Fibroblast of skin of left biceps (primary cell): ENCODE measurements around the gene PIEZO1.
A peak's percentile ranks its signal among the peaks of the same experiment; 100 is the strongest.

Experiments used
- DNase-seq, 2 experiments: peaks; one replicate each; pipeline ENCODE4 v3.0.0-alpha.2; 2013; ENCODE audit warnings: low read depth in 2 of 2

The PIEZO1 gene

DNA sequence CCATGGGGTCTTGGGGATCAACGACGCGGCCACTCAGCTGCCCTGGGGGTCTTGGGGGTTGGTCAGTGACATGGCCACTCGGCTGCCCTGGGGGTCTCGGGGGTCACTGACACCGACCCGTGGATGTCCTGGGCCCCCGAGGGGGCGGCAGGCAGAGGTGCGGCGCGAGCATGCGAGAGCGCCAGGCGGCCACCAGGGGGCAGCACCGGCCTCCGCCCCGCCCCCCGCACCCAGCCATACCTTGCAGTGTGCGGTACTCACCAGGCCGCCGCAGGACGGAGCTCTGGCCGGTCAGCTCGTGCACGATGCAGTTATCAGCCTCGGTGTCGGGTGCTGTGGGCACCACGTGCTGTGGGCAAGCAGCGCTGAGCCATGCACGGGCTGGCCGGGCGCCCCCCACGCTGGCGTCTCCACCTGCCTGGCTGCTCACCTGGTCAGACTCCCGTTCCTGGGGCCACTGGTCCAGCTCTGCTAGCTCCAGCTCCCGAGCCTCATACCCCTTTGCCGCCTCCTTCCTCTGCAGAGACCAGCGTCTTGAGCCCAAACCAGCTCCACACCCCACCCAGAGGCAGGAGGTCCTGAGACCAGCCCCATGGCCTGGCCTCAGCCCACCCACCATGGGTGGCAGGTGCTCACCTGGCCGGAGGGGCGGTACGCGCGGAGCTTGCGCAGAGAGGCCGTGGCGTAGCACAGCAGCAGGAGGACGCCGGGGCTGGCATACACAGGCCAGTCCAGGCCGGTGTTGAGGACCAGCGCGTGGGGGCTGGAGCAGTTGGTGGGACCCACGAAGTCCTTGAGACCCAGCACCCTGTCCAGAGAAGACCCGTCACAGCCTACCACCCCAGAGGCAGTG, 47.5 kb downstream of the PIEZO1 start:
- peak; percentile 29 to 32 for DNase-seq

DNA sequence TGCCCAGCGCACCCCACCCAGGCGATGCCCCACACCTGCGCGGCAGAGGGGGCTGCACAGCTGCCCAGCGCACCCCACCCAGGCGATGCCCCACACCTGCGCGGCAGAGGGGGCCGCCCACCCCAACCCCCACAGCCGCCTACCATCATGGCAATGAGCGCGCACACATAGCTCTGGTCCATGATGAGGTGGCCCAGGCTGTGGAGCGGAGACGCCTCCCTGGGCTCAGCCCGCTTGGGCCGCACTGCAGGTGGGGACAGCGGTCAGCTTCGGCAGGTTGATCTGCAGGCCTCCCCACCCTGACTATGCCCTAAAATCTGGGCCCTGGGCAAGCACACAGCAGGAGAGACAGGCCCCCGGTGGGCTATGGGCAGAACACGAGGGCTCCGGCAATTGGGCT, 48.5 kb downstream of the PIEZO1 start:
- no peak for DNase-seq

DNA sequence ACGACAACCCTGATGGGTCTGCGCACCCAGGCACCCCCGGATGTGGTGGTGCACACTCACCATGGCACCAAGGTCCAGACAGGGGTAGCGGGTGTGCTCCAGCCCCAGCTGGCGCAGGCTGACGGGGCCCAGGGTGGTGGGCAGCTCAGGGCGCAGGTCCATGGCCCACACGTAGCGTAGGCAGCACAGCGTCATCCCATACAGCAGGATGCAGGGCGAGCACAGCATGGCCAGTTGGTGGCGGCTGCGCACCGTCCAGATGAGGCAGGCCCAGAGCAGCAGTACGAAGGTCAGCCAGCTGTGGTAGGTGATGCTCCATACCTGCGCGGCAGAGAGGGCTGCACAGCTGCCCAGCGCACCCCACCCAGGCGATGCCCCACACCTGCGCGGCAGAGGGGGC, 48.9 kb downstream of the PIEZO1 start:
- DNase-seq = no peak

DNA sequence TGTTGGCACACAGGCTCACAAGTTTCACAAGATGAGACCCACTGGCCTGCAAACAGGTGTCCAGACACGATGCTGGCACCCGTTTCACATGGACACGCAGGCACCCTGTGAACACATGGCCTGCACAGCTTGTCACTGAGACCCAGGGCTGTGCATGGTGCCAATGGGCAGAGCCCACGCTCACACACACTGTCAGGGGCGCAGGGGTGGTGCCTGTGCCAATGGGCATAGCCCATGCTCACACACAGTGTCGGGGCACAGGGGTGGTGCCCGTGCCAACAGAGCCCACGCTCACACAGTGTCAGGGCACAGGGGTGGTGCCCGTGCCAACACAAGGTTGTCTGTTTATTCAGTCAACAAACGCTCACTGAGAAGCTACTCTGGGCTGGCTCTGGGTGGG, 49.4 kb downstream of the PIEZO1 start:
- no peak for DNase-seq

DNA sequence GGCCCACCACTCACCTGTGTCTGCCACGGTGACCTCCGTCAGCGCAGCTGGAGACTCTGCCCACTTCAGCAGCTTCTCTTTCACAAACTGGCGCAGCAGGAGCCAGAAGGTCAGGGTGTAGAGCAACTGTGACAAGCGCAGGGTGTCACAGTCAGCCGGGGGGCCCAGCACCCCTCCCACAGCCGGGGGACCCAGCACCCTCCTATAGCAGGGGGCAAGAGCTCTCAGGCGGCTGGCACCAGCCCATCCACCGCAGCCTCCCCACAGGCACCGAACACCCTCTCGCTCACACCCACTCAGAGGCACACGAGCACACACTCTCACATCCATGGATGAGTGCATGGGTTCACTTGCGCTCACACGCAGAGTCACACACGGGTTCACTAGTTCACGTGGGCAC, 49.9 kb downstream of the PIEZO1 start:
- DNase-seq = no peak

DNA sequence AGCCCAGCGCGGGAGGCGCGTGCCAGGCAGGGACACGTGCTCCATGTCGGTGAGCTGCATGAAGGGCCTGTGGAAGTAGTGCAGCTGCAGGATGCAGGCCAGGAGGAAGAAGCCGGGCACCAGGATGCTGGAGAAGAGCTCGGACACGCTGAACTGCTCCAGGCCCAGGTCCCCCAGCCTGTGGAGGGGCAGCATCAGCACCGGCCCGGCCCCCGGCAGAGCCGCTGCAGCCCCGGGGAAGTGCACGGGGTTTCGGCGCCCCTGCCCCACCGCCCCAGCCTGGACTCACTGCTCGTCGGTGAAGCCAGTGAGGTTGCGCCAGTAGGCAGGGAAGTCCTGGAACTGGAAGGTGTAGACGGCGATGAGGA, 50.7 kb downstream of the PIEZO1 start:
- DNase-seq = no peak

DNA sequence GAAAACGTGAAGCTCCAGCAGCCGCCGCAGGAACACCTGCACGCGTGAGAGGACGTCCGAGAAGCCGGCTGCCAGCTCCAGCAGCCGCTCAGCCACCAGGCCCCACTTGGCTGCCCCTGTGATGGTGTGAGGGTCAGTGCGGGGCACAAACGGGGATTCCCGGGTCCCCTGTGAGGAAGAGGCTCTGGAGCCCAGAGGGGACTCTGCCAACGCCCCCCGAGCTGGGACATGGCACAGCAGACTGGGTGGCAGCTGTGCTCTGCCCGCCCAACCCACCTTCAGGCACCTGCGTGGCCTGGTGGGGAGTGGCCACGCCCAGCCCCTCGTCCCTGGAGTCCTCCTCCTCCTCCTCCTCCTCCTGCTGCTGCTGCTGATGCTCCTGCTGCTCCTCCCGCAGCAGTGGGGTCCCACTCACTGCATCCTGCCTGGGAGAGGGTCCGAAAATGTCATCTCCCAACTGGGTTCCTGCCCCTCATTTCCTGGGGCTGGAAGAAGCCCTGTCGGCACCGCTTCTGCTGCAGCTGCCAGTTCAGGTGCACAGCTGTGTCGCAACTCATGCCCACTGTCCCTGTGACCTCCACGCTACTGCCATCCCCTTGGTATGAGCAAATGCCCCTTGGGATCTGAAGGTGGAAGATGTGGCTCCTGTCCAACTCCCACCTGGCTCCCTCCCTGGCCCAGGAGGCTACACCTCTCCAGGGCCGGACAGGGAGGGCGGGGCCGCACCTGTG, 51.2 kb downstream of the PIEZO1 start:
- DNase-seq = no peak

DNA sequence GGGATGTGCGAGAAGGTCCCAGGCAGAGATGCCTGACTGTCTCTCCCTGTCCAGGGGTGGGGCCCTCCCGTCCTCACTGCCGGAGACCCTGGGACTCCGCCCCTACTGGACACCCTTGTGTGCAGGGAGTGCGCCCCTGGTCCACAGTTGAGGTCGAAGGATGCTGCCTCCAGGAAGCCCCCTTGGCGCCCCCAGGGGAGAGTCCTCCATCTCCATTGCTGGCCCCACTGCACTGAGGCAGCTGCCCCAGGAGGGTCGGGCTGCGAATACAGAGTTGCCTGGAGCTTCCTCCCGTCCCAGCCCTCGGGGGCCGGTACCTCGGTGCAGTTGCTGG, 52.1 kb downstream of the PIEZO1 start:
- no peak for DNase-seq

DNA sequence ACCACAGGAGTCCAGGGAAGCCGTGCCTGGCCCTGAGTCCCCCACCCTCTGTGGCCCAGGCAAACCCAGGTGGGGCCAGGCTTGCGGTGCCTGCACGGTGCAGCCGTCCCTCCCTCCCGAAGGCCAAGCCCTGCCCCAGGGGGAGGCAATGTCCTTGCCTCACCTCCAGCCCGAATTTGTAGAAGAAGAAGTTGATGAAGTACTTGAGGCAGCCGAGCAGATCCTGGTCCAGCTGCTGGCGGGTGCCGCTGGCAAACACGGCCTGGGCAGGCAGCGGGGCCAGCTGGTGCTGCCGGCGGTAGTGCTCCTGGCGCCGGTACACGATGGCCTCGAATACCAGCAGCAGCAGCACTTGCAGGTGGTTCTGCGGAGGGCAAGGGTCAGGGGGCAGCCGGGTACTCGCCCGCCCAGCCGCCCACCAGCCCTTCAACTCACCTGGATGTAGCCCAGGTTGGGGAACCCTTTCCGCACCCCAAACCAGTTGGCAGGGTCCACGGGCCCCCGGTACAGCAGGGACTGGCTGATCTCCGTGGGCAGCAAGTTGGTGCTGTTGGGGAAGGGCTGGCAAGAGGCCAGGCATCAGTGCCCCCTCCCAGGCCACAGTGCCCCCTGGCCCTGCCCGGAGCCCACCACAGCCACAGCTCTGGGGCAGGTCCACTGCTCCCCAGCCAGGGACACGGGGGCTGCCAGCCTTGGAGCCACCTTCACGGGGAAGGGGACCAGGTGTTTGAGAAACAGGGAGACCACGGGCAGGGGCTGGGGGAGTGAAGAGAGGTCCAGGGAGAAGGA, 52.7 kb downstream of the PIEZO1 start:
- DNase-seq = no peak

DNA sequence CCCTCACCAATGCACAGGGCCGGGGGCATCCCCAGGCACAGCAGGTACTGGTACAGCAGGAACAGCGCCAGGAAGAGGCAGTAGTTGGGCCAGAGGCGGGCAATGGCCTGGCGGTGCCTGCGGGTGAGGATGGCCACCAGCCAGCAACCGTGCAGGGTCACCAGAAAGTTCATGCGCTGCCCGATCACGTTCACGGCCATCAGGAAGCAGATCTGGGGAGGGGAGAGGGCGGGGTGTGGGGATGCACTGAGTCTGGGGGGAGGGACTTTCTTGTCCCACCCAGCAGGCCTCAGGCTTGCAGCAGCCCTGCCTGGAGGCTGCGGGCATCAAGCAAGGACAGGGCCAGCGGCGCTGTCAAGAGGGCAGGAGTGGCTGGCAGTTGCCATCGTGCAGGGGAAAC, 53.3 kb downstream of the PIEZO1 start:
- DNase-seq = no peak

DNA sequence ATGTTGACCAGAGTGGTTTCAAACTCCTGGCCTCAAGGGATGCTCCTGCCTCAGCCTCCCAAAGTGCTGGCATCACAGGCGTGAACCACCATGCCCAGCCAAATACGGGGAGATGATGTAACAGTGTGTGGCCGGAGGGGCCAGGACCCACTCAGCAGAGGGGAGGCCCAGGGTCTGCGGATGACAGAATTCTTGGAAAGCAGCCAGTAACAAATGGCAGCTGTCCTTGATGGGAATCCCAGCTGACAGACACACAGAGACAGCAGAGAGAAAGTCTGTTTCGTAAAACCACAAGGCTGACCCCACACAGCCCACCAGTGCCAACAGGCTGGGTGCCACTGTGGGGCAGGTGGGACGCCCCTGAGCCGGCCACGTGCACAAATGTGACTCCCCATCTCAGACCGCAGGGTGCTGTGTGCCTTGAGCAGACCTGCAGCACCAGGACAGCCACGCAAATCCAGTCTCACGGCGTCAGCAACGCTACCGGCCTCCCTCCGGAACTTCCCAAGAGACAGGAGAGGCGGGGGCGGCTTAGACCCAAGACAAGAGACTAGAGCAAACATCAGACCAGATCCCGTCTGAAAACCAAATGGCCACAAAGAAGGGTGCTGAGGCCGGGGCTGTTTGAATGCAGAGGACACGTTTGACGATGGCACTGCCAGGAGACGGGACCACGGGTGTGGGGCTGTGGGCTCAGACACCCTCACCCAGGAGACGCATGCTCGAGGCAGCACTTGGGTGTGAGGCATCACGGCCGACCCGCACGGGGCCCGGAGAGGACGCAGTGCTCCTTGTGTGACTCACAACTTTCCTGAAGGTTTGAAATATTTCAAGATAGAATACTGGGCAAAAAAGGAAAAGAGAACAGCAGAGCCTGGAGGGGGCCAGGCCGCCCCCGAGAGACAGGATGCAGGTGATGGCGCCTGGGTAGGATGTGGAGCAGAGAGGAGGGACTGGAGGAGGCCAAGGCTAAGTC, 54.1 kb downstream of the PIEZO1 start:
- DNase-seq = no peak

DNA sequence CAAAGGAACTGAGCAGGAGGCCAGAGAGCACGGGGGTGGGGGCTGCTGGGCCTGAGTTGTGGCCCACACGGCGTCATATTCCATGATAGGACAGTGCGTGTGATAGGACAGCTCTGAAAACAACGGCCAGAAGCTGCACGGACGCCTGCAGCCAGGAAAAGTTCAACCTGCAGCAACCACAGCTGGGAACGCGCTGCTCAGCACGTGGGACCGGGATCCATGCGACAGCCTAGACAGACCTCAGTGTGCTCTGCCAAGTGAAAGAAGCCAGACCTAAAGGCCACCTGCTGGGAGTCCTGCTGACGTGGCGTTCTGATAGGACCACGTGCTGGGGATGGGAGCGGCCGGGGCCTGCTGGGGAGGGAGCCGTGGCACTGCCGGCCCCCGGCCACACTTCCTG, 57.1 kb downstream of the PIEZO1 start:
- DNase-seq = no peak

DNA sequence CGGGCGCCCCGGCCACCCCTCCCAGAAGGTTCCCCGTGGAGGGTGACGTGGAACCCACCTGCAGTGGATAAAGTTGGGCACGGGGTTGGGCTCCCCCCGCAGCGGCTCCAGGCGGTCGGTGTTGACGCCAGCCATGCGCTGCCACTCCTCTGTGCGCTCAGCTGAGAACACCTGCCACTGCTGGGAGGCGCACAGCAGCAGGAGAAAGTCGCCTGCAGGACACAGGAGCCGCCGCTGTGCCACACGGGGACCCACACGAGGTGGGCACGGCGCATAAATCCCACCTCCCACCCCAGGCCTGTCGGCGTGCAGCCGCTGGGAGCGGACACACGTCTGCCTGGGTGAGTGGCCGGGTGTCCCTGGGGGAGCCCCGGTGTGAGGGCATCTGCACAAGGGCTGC, 58.0 kb downstream of the PIEZO1 start:
- no peak for DNase-seq

DNA sequence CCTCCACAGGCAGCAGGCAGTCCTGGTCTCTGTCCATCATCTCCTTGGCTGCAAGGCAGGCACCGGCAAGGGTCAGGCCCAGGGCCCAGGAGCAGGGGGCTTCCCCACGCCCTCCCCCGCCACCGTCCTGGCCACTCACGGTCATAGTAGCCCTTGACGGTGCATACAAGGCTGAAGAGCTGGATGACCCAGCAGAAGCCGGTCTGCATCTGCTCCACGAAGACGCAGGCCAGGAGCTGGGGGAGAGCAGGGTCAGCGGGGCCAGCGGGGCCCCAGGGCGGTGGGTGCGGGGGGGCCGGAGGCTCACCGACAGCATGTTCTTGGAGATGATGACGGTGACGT, 58.6 kb downstream of the PIEZO1 start:
- DNase-seq = no peak

DNA sequence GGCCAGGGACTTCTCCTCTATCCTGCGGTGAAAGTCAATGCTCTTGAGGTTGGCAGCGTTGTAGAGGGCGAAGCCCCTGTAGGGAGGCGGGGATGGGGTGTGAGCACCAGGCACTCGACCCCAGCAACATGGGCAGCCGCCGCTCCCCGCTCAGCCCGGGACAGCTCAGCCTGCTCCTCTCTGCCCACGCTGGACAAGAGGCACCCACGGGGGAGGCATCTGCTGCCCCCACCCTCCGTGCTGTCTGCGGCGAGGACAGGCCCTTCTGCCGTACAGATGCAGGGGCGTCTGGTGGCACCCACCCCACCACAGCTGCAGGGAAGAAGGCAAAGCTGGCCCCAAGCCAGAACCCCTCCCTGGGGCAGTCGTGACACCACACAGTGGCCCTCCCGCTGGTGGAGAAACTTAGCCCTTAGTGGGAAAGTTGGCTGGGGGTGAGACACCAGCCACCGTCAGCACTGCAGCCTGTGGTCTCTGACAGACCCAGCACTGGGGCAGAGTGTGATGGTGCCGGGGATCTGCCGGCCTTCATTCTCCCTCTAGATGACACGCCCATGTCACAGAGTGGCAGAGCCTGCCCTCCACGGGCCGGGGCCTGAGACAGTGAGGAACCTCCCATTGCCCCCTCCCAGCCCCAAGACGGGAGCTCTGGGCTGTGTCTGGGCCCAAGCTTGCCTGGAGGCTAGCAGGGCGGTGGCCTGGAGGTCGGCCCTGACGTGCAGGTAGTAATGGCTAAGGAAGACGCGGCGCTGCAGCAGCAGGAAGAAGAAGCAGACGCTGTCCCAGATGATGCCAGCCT, 59.2 kb downstream of the PIEZO1 start:
- no peak for DNase-seq

DNA sequence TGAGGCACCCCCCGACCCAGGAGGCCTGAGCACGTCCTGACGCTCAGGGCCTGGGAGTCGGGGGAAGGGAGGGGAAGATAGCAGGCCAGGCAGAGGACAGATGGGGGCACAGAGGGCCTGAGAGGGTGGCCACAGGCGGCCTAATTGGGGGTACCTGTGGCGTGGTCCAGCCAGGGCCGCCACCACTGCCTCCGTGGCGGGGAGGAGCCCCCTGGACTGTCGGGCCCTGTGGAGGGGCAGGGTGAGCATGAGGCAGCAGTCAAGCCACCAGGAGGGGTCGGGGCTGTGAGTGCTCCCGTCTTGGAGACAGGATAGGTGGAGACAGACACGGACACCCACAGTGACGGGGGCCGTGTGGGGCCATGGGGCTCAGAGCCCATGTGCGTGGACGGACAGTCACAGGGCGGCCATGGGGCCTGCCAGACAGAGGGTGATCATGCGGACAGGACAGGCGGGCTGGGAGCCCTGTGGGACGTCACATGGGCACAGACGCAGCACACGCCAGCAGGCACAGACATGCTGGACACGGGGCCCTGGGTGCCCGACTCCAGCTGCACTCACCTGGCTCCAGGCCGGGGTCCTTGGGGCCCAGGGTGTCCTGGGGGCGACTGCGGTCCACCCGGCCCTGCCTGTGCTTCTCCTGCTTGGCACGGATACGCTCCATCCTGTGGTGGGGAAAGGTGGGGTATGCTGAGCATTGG, 60.0 kb downstream of the PIEZO1 start:
- DNase-seq = no peak

DNA sequence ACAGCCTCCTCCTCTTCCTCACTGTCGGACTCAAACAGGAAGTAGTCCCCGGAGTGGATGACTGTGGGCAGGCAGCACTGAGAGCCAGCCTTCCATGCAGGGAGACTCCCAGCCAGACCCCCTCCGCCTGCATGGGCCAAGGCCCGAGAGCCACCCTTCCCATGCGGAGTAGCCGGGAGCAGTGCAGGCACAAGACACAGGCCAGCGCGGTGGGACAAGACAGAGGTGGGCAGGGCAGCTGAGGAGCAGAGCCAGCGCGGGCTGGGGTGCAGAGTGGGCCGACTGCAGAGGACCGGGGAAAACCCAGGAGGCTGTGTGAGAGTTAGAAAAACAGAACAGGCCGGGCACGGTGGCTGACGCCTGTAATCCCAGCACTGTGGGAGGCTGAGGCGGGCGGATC, 61.1 kb downstream of the PIEZO1 start:
- no peak for DNase-seq

DNA sequence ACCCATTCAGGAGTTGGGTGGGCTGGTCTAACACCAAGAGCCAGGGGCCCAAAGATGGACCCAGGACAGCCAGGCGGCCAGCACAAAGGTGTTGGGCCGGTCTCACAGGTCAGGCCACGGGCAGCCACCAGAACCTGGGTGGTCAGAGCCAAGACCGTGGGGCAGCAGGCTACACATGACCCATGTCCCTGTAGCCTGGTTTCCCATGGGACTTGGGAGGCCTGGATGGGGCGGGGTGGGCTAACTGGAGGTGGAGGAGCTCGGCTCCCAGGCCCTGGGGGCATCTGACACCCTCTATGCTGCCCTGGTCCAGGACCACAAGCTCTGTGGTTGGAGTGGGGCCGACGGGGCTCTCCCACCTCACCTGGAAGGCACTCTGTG, 61.5 kb downstream of the PIEZO1 start:
- DNase-seq = no peak

DNA sequence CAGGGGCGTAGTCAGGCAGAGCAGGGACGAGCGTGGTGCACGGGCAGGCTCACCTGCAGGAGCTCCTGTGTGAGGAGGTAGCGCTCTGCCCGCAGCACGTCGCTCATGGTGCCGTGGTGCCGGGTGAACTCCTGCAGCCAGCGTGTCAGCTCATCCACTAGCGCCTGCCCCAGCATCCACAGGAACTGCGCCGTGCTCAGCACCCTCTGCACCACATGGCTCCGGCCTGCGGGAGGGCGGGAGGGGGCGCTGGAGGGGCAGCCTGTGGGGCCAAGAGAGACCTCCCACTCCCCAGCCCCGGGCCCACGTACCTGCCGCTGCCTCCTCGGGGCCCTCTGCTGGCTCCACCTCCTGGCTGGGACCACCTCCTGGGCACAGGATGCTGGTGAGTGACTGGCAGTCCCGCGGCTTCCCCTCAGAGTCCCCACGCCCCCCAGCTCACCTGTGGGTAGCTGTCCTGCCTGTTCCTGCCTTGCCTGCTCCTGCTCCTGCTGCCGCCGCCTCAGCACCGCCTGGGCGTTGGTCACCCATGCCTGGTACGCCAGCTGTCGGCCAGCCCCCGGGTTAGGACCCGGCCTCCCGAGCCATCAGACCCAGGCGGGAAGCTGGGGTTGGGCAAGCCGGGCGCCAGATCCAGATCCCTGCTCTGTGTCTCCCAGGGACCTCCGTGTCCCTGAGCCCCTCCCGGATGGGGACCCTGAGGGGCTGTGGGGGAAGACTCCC, 62.1 kb downstream of the PIEZO1 start:
- no peak for DNase-seq
